ENCODE measurements around the gene SNX25. TPM values are rescaled to one million over a fixed set of nuclear protein-coding genes. Genes with fewer than 3 reads are reported as not detected.

The SNX25 gene
- polyA plus RNA-seq, 1 of the 3 experiments (the other 2 are of a cell fraction) = 8.5 TPM

GRCh38 chr4:185390941-185391340 is 181.5 kb downstream of the SNX25 start:
- Histone ChIP-seq H3K9ac (no peak overlapping the region), H3K4me2 (no peak overlapping the region)
- CTCF ChIA-PET = interaction anchor here (1.6 kb wide), 1 partner anchor 108 kb away, joined by 4 read pairs; no protein-coding TSS in a partner anchor

GRCh38 chr4:185392156-185392555 is 182.8 kb downstream of the SNX25 start:
- no peaks in the 10 kb centered on the region for H3K9me2 ChIP-seq
- H3K9me3 ChIP-seq = no peaks in the 10 kb centered on the region
- DNase-seq = no peak
- no peaks in the 10 kb centered on the region for H3F3A ChIP-seq (replicated peaks; ENCODE audit: insufficient read depth)
- CTCF ChIA-PET = interaction anchor here (1.7 kb wide), 1 partner anchor 205 kb away, joined by 3 read pairs; no protein-coding TSS in a partner anchor
- H3K4me2 ChIP-seq = no peak overlapping the region
- peaks cover 6% of the 10 kb centered on the region in 2 experiments; a peak in 3 of 4 replicates for H3K4me1 ChIP-seq (ENCODE audit: control insufficient read depth in 1 of 2, insufficient read depth in 2 of 2, low read depth in 1 of 2, low read length in 1 of 2)
- POLR2A ChIA-PET = no interaction called here
- H3K27ac ChIP-seq (ENCODE audit: low read depth in 2 of 2, low read length in 1 of 2) = no peak overlapping the region
- H2AFZ ChIP-seq (ENCODE audit: low read depth) = no peak overlapping the region
- no peaks in the 10 kb centered on the region for H3K36me3 ChIP-seq (replicated peaks in 1 of 2; ENCODE audit: control insufficient read depth in 1 of 2, insufficient read depth in 2 of 2, low read length in 1 of 2)
- WGBS (ENCODE audit: low lambda C conversion rate) = 88% methylated on average over 1 of the region's 1 CpG
- H3K27me3 ChIP-seq (ENCODE audit: insufficient read depth) = no peaks in the 10 kb centered on the region
- 0 out of 2 replicates have a peak, but pooled peaks cover 8% of the 10 kb centered on the region for H3K79me2 ChIP-seq (ENCODE audit: insufficient read depth)
- no peak overlapping the region for H3K4me3 ChIP-seq (ENCODE audit: low read depth in 2 of 2, low read length in 1 of 2)
- no peaks in the 10 kb centered on the region for H4K20me1 ChIP-seq (ENCODE audit: insufficient read depth)
- no peak overlapping the region for H3K9ac ChIP-seq
- TF ChIP-seq, protein P1, sequence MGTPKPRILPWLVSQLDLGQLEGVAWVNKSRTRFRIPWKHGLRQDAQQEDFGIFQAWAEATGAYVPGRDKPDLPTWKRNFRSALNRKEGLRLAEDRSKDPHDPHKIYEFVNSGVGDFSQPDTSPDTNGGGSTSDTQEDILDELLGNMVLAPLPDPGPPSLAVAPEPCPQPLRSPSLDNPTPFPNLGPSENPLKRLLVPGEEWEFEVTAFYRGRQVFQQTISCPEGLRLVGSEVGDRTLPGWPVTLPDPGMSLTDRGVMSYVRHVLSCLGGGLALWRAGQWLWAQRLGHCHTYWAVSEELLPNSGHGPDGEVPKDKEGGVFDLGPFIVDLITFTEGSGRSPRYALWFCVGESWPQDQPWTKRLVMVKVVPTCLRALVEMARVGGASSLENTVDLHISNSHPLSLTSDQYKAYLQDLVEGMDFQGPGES (IDR thresholded peaks at IDR 0.05; ENCODE audit: low read depth, low read length) = no peak
- TF ChIP-seq CTCF (IDR thresholded peaks at IDR 0.05) (no peak), FOXM1 (IDR thresholded peaks at IDR 0.05; ENCODE audit: low read depth) (no peak), YY1 (IDR thresholded peaks at IDR 0.05; ENCODE audit: low read depth) (no peak), RAD21 (IDR thresholded peaks at IDR 0.05; ENCODE audit: low read length) (no peak), JUND (IDR thresholded peaks at IDR 0.05) (no peak)
- TF ChIP-seq, protein P2, sequence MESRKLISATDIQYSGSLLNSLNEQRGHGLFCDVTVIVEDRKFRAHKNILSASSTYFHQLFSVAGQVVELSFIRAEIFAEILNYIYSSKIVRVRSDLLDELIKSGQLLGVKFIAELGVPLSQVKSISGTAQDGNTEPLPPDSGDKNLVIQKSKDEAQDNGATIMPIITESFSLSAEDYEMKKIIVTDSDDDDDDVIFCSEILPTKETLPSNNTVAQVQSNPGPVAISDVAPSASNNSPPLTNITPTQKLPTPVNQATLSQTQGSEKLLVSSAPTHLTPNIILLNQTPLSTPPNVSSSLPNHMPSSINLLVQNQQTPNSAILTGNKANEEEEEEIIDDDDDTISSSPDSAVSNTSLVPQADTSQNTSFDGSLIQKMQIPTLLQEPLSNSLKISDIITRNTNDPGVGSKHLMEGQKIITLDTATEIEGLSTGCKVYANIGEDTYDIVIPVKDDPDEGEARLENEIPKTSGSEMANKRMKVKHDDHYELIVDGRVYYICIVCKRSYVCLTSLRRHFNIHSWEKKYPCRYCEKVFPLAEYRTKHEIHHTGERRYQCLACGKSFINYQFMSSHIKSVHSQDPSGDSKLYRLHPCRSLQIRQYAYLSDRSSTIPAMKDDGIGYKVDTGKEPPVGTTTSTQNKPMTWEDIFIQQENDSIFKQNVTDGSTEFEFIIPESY (IDR thresholded peaks at IDR 0.05; ENCODE audit: borderline replicate concordance, low read depth) = no peak

More at GRCh38 chr4:185390941-185391340, 181.5 kb downstream of the SNX25 start:
- H4K20me1 ChIP-seq (ENCODE audit: insufficient read depth) = no peaks in the 10 kb centered on the region
- H3K27me3 ChIP-seq (ENCODE audit: insufficient read depth) = no peaks in the 10 kb centered on the region
- POLR2A ChIA-PET = no interaction called here
- H3K9me3 ChIP-seq = no peaks in the 10 kb centered on the region
- H3K9me2 ChIP-seq = no peaks in the 10 kb centered on the region
- H3K4me1 ChIP-seq (ENCODE audit: control insufficient read depth in 1 of 2, insufficient read depth in 2 of 2, low read depth in 1 of 2, low read length in 1 of 2) = peaks cover 3 to 6% of the 10 kb centered on the region in 2 experiments; a peak in 3 of 4 replicates
- WGBS (ENCODE audit: low lambda C conversion rate) = 97% methylated on average over 6 of the region's 6 CpGs
- H2AFZ ChIP-seq (ENCODE audit: low read depth) = no peak overlapping the region
- H3K36me3 ChIP-seq (replicated peaks in 1 of 2; ENCODE audit: control insufficient read depth in 1 of 2, insufficient read depth in 2 of 2, low read length in 1 of 2) = no peaks in the 10 kb centered on the region
- H3K4me3 ChIP-seq (ENCODE audit: low read depth in 2 of 2, low read length in 1 of 2) = no peak overlapping the region
- no peak for DNase-seq
- H3K79me2 ChIP-seq (ENCODE audit: insufficient read depth) = 0 out of 2 replicates have a peak, but pooled peaks cover 8% of the 10 kb centered on the region
- TF ChIP-seq MXI1 (IDR thresholded peaks at IDR 0.05; ENCODE audit: low read depth, low read length) (no peak), GABPA (IDR thresholded peaks at IDR 0.05; ENCODE audit: low read depth) (no peak), SIN3A (IDR thresholded peaks at IDR 0.05; ENCODE audit: borderline replicate concordance, low read depth, low read length) (no peak), YY1 (IDR thresholded peaks at IDR 0.05; ENCODE audit: low read depth) (no peak), PBX3 (IDR thresholded peaks at IDR 0.05) (no peak), EZH2phosphoT487 (IDR thresholded peaks at IDR 0.05; ENCODE audit: borderline replicate concordance, low read depth) (no peak), NRF1 (IDR thresholded peaks at IDR 0.05; ENCODE audit: low read depth, low read length) (no peak), POLR2AphosphoS5 (IDR thresholded peaks at IDR 0.05; ENCODE audit: low read depth, low read length) (no peak), SMC3 (IDR thresholded peaks at IDR 0.05; ENCODE audit: low read depth, low read length) (no peak), NFIC (IDR thresholded peaks at IDR 0.05; ENCODE audit: borderline replicate concordance) (no peak), TAF1 (IDR thresholded peaks at IDR 0.05; ENCODE audit: borderline replicate concordance, low read depth, low read length) (no peak)
- TF ChIP-seq, protein P3, sequence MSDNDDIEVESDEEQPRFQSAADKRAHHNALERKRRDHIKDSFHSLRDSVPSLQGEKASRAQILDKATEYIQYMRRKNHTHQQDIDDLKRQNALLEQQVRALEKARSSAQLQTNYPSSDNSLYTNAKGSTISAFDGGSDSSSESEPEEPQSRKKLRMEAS (IDR thresholded peaks at IDR 0.05; ENCODE audit: low read depth) = no peak
- TF ChIP-seq, protein P2 (IDR thresholded peaks at IDR 0.05; ENCODE audit: borderline replicate concordance, low read depth) = no peak
- TF ChIP-seq, protein P4, sequence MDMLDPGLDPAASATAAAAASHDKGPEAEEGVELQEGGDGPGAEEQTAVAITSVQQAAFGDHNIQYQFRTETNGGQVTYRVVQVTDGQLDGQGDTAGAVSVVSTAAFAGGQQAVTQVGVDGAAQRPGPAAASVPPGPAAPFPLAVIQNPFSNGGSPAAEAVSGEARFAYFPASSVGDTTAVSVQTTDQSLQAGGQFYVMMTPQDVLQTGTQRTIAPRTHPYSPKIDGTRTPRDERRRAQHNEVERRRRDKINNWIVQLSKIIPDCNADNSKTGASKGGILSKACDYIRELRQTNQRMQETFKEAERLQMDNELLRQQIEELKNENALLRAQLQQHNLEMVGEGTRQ (IDR thresholded peaks at IDR 0.05; ENCODE audit: borderline replicate concordance, low read depth, low read length) = no peak
- no peaks in the 10 kb centered on the region for H3F3A ChIP-seq (replicated peaks; ENCODE audit: insufficient read depth)
- no peak overlapping the region for H3K27ac ChIP-seq (ENCODE audit: low read depth in 2 of 2, low read length in 1 of 2)
